Tibial artery (tissue), 4 donors: ENCODE results near the gene TMUB2.

Experiments
- DNase-seq, 2 donors: peaks; one replicate each; pipeline ENCODE4 v3.0.0-alpha.2; 2019
- H3K27ac ChIP-seq, 2 donors: fragments of 200-600 bp; sonication (generic) in 1 of 2; 1 replicate in 1 of 2; 2 replicates in 1 of 2; pipeline ENCODE4 v1.5.1; 2018 to 2019; ENCODE audit warnings: mild to moderate bottlenecking in 1 of 2
- H3K27me3 ChIP-seq, 2 donors: fragments of 200-600 bp; sonication (generic) in 1 of 2; one replicate each; pipeline versions ENCODE4 v1.5.1 to v1.6.0; 2016 to 2019
- H3K36me3 ChIP-seq, 3 donors: fragments of 200-600 bp; sonication (generic) in 2 of 3; one replicate each; pipeline ENCODE4 v1.5.1; 2016 to 2019; ENCODE audit warnings: mild to moderate bottlenecking in 2 of 3
- H3K4me1 ChIP-seq, 4 donors: fragments of 200-600 bp; sonication (generic) in 2 of 4; 1 replicate in 3 of 4; 2 replicates in 1 of 4; pipeline ENCODE4 v1.5.1; 2016 to 2019
- H3K4me3 ChIP-seq, 2 donors: fragments of 200-600 bp; sonication (generic) in 1 of 2; 1 replicate in 1 of 2; 2 replicates in 1 of 2; pipeline ENCODE4 v1.5.1; 2018 to 2019; ENCODE audit warnings: mild to moderate bottlenecking in 2 of 2
- H3K9me3 ChIP-seq, 3 donors: fragments of 200-600 bp; sonication (generic) in 1 of 3; one replicate each; pipeline ENCODE4 v1.5.1; 2016 to 2019
- CTCF ChIP-seq, 2 experiments: fragments of 200-600 bp in 1 of 2; fragments of 450-650 bp in 1 of 2; IDR thresholded peaks; one replicate each; pipeline ENCODE4 v1.5.1; 2017 to 2019; ENCODE audit warnings: antibody characterized with exemption in 2 of 2, mild to moderate bottlenecking in 1 of 2, moderate library complexity in 1 of 2
- intact Hi-C: fragments of 100-400 bp; cut with DNase I; formaldehyde crosslinking; loops from one replicate; pipeline ENCODE4 v1.15.0; 2023; ENCODE audit warnings: low total_unique reads

TMUB2 gene

GRCh38 chr17:44174427-44174826 lies 12.3 kb upstream of the TMUB2 start:
- H3K4me1 ChIP-seq, result peaks cover 0 to 27% (median 13%) of the 10 kb centered on the region in 4 donors
- no peaks in the 10 kb centered on the region for H3K27me3 ChIP-seq
- H3K9me3 ChIP-seq, result no peaks in the 10 kb centered on the region
- TF ChIP-seq CTCF (IDR thresholded peaks at IDR 0.05), result no peak
- no peak overlapping the region for H3K27ac ChIP-seq
- intact Hi-C loops, result no loop called here
- H3K36me3 ChIP-seq, result peaks cover 0 to 49% (median 30%) of the 10 kb centered on the region in 3 donors
- no peak for DNase-seq
- H3K4me3 ChIP-seq, result no peak overlapping the region

- TF ChIP-seq CTCF (IDR thresholded peaks at IDR 0.05), result no peak
- Histone ChIP-seq H3K9me3 (no peaks in the 10 kb centered on the region), H3K4me1 (peaks cover 0 to 10% (median under 1%) of the 10 kb centered on the region in 4 donors), H3K4me3 (no peak overlapping the region), H3K27ac (no peak overlapping the region), H3K36me3 (peaks cover 0 to 50% (median 30%) of the 10 kb centered on the region in 3 donors), H3K27me3 (no peaks in the 10 kb centered on the region)
- DNase-seq, result no peak
- intact Hi-C loops, result no loop called here
These were observed 10.5 kb upstream of the TMUB2 start for GRCh38 chr17:44176257-44176656.

- Histone ChIP-seq H3K4me1 (peaks cover 0 to 4% (median 0%) of the 10 kb centered on the region in 4 donors), H3K4me3 (no peak overlapping the region), H3K36me3 (peaks cover 0 to 54% (median 33%) of the 10 kb centered on the region in 3 donors), H3K27ac (no peak overlapping the region), H3K9me3 (no peaks in the 10 kb centered on the region), H3K27me3 (no peaks in the 10 kb centered on the region)
- no peak for DNase-seq
- no peak for TF ChIP-seq CTCF (IDR thresholded peaks at IDR 0.05)
- intact Hi-C loops, result no loop called here
These were observed 9.9 kb upstream of the TMUB2 start for GRCh38 chr17:44176671-44177501.

- no peak for DNase-seq
- Histone ChIP-seq H3K27me3 (no peaks in the 10 kb centered on the region), H3K9me3 (no peaks in the 10 kb centered on the region), H3K27ac (no peak overlapping the region), H3K4me1 (no peaks in the 10 kb centered on the region), H3K36me3 (peaks cover 0 to 59% (median 37%) of the 10 kb centered on the region in 3 donors), H3K4me3 (no peak overlapping the region)
- TF ChIP-seq CTCF (IDR thresholded peaks at IDR 0.05), result no peak
- intact Hi-C loops, result no loop called here
These were observed 9.1 kb upstream of the TMUB2 start for GRCh38 chr17:44177640-44178039.

GRCh38 chr17:44178133-44178532 lies 8.6 kb upstream of the TMUB2 start:
- intact Hi-C loops, result no loop called here

More at GRCh38 chr17:44178133-44178532, 8.6 kb upstream of the TMUB2 start:
- Histone ChIP-seq H3K4me1 (no peaks in the 10 kb centered on the region), H3K27ac (no peak overlapping the region), H3K4me3 (no peak overlapping the region), H3K27me3 (no peaks in the 10 kb centered on the region), H3K9me3 (no peaks in the 10 kb centered on the region), H3K36me3 (peaks cover 0 to 62% (median 37%) of the 10 kb centered on the region in 3 donors)
- no peak for DNase-seq
- no peak for TF ChIP-seq CTCF (IDR thresholded peaks at IDR 0.05)
